Peyer's patch (tissue), 4 donors: ENCODE measurements around the gene EYA2.

Experiments used
- POLR2A ChIP-seq, 2 donors: fragments of 450-650 bp; IDR thresholded peaks; one replicate each; pipeline ENCODE4 v1.5.1; 2017; ENCODE audit warnings: antibody characterized with exemption in 2 of 2, mild to moderate bottlenecking in 2 of 2, moderate library complexity in 2 of 2
- TF ChIP-seq, protein P1 (sequence below), 6 experiments: fragments of 450-650 bp in 4 of 6; fragments of 200-600 bp in 2 of 6; sonication (generic) in 1 of 6; IDR thresholded peaks; one replicate each; pipeline ENCODE4 v1.5.1; 2017 to 2019; ENCODE audit warnings: antibody characterized with exemption in 6 of 6, mild to moderate bottlenecking in 3 of 6, moderate library complexity in 1 of 6

DNA sequence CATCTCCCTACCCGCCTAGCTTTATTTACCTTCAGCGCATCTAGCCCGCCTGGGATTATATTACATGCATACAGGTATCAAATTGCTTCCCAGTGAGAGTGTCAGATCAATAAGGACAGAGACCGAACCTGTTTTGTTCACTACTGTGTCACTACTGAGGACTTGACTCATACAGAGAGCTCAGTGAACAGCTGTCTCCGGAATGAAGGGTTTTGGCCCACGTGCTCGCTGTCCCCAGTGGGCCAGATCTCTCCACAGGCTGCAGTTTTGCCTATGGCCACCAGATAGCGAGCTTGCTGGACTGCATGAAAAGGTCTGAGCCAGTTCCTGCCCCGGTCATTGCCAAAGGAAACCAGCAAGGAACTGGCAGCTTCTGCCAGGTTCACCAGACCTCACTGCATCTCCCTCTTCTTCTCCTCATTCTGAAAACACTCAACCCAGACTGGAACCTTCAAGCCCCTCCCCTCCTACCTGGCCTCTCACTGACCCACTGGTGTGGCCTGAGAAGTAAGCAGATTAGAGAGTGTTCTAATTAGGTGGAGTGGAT is 311.0 kb downstream of the EYA2 start:
- TF ChIP-seq, protein P1, sequence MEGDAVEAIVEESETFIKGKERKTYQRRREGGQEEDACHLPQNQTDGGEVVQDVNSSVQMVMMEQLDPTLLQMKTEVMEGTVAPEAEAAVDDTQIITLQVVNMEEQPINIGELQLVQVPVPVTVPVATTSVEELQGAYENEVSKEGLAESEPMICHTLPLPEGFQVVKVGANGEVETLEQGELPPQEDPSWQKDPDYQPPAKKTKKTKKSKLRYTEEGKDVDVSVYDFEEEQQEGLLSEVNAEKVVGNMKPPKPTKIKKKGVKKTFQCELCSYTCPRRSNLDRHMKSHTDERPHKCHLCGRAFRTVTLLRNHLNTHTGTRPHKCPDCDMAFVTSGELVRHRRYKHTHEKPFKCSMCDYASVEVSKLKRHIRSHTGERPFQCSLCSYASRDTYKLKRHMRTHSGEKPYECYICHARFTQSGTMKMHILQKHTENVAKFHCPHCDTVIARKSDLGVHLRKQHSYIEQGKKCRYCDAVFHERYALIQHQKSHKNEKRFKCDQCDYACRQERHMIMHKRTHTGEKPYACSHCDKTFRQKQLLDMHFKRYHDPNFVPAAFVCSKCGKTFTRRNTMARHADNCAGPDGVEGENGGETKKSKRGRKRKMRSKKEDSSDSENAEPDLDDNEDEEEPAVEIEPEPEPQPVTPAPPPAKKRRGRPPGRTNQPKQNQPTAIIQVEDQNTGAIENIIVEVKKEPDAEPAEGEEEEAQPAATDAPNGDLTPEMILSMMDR (IDR thresholded peaks at IDR 0.05), result peak in 4 of 6 experiments; percentile 6 to 48 (median 46)
- TF ChIP-seq POLR2A (IDR thresholded peaks at IDR 0.05), result no peak
